ENCODE measurements around the gene DNAJA3.

DNAJA3 gene

DNA sequence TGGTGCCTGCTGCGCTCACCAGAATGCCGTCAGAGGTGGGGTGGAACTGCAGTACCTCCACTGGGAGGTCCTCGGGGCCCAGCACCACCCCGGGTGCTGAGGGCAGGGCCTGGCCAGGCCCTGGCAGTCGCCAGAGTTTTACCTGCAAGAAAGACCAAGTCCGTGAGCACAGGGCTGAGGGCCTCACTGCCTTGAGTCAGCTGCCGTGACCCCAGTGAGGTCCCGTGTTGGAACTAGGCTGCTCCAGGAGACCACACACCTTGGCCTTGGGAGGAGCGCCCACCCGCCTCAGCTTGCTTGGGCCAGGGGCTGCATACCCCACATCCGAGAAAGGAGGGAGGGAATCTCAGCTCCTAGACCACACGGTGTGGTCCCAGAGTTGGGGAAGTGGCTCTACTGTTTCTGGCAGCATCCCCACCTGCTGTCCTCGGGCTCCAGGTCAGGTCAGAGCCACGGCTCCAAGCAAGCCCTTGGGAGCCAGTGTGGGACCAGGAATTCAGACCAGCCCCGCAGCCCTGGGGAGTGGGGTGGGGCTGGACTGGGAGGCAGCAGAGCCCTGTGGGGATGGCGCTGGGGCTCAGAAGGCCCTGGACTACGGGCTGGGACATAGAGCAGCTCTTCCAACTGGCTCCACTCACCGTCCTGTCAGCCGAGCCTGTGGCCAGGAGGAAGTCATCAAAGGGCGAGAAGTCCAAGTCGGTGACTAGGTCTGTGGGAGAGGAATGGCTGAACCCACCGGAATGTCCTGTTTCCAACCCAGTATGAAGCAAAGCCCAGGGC, 17.9 kb upstream of the DNAJA3 start:
- no peak for DNase-seq

DNA sequence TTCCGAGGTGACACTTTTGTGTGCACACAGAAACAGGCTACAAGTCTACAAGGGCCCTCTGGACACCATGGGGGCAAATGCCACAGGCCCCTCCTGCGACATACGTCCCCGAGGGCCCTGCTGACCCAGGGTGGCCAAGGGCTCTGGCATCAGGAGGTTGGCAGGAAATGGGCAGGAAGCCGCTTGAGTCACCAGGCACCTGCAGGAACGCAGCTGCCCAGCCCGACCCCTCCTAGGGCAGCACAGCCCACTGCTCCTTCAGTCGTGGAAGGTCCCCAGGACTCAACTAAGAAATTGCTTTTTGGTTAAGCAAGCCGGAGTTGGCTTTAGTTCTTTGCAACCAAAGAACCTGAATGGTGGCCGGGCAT, 17.4 kb upstream of the DNAJA3 start:
- no peak for DNase-seq

DNA sequence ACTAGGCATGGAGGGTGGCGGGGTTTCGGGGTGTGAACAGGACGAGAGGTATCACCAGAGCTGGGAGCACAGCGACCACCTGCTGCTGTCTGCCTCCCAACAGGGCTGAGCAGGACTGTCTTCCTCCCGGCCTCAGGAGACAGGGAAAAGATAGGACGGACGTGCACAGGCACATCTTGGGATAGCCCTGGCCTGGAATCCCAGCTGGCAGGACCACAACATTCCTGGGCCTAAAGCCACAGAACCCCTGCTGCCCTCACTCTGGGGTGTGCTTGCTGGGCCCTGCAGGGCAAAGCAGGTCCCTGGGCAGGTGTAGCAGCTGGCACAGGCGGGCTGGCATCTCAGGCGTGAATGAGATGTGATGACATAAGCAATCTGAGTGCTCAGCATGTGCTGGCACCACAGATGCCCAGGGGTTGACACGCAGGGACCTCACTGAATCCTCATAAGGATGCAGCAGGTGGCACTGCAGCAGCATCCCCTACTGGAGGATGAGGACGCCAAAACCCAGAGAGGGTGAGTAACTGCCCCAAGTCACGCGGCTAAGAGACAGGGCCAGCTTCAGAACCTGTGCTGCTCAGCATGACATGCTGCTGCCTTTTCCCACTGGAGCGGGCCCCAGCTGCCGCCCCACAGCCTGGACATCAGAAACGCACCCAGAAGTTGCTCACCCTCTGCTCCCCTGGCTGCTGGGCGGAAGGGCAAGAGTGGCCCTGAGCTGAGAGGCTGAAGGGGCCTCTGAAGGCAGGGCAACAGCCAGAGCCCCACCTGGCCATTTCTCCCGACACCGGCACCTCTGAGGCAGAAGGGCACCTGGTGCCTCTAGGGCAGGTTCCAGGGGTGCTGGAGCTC, 16.4 kb upstream of the DNAJA3 start:
- DNase-seq, result no peak

DNA sequence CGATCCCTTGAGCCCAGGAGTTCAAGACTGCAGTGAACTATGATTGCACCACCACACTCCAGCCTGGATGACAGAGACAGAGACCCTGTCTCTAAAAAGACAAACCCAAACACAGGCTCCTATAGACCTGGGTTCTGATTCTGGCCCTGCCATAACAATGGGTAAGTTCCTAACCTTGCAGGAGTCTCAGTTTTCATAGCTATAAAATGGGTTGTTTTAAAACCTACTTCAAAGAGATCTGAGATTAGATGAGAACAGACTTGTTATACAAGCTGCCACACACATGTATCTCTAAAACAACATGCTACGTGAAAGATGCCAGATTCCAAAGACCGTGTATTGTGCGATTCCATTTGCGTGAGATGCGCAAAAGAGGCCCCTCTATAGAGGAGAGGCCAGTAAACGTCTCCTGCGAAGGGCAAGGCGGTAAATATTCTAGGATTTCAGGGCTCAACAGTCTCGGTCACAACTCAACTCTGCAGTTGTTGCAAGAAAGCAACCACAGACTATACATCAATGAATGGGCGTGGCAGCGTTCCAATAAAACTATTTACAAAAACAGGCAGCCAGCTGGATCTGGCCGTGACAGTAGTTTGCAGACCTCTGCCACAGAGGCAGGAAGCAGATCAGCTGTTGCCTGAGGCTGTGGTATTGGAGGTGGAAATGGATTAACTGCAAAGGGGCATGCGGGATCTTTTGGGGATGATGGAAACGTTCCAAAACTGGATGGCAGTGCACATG, 15.2 kb upstream of the DNAJA3 start:
- no peak for DNase-seq

DNA sequence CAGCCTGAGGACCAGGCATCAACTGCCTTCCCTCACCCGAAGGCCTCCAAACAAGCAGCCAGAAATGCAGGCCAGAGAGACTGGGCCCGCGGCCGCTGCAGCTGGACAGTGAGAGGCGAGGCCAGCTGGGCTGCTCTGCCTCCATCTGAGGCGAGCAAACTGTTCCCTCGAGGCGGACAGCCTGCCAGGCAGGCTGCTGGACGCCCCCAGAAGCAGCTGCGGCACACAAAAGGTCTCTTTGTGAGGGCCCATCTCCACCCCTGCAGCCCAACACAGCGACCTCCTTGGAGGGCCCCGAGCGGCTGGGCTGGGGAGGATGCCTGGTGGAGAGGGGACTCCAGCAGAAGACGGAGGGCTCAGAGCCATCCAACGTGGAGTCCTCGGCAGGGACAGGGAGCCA, 14.0 kb upstream of the DNAJA3 start:
- no peak for DNase-seq

DNA sequence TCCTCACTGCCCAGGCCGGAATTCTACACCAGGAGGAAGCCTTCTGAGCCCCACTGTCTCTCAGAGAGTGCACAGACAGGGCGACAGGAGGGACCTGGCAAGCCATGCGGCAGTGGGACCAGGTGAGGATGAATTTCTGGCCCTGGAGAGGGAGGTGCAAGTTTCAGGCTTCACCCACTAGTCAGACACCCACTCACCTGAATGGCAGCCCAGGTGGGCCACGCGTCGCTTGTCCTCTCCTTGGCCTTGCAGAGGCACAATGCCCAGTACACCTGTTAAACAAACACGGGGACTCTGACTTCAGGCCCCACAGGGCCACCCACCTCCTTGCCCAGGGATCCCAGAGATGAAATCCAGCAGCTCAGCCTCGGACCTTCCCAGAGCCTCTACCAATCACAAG, 13.5 kb upstream of the DNAJA3 start:
- no peak for DNase-seq

DNA sequence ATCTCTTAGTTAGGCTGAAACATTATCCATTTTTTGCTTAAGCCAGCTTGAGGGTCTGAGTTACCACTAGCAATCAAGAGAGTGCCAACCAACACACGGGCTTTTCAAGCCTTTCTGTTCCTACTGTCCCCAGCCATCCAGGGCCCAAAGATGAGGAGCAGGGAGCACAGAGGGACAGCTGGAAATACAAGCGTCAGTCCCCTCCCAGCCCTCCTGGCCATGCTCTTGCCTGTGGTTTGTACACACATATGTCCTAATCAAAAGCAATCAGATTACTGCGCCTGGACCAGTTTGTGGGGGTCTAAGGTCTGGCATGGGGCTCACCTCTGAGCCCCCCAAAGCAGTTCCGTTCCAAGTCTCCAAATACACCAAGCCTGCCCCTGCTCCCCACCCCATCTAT, 12.8 kb upstream of the DNAJA3 start:
- no peak for DNase-seq

DNA sequence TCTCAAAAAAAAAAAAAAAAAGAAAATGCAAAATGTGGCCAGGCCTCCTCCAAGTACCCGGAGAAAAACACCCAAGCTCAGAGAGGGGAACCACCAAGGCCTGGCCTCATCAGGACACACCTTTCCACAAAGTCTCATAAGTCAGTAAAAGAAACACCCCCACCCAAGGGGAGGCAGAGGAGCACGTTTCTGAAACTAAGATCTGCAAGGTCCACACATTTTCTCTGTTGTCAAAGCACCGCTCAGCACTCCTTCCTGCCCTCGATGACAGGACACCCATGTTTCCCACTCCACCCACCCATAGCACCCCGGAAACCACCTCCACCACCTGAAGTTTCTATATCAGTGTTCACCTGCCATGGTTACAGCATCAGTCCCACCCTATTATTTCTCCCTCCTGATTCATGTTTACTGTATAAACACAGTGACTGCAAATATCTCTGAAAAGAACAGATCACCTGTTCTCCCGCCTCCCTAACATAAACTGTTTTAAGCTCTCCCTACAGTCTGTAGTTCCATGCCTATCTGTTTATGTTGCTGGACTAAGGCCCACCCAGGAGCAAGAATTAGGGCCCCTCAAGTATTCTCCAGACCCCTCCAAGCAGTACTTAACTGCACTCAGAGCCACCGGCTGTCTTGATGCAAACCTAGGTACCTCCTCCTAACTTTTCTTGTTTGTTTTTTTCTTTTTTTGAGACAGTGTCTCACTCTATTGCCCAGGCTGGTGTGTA, 11.3 kb upstream of the DNAJA3 start:
- DNase-seq, result no peak

DNA sequence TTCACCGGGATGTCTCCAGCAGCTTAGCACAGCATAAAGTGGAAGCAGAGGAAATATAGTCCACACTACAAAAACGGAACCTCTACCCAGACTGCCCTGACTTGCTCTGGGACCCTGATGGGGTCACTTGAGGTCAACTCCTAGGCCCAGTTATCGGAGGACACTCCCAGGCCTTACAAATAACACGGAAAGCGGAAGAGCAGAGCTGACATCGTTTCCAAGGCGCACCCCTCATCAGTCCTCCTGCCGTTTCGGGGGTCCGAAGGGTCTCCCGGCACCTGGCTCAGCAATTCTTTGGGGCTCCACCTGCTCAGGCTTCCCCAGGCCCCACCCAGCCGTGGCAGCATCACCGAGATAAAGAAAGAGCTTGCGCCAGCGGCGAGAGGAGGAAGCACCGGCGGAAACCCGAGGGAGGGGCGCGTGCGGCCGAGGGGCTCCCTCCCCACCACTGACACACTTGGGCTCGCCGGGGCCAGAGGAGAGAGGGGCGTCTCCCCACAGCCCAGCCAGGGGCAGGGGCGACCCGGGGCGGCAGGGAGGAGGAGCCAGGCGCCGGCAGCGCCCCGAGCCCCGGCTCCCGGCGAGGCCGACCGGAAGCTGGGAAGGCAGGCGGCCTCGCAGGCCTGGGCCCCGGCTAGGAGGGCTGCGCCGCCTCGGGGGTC, 10.0 kb upstream of the DNAJA3 start:
- DNase-seq, result no peak

DNA sequence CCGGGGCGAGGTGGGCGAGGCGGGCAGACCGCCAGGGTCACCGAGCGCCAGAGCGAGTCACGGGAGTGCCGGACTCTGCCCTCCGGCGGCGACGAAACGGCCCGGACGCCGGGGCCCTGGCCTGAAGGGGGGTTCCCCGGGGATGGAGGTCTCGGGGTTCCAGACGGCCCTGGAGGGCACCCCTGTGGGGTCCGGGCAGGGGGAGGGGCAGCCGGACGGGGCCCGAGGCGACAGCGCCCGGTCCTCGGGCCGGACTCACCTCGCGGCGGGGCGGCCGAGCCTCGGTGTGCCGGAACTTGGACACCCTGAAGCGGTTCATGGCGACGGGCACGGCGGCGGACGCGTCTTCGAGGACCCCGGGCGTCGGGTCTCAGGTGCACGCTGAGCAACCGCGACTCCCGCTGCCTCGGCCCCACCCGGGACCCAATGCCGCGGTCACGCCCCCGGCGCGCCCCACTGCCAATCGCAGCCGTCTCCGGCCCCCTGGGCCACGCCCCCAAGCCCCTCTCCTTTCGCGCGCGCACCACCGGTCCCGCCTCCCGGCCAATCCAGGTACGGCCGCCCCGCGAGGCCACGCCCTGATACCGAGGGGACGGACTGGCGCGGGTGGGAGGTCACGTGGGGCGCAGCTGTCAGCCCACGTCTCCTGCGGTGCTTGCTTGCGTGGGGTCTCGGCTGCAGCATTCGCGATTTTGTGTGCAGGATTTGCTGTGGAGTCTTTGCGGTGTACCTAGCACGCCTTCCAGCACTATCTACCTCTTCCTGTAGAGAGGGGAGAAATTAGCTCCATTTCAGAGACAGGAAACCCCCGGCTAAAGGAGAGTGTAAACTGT, 9.3 kb upstream of the DNAJA3 start, which contains the start of gene CORO7:
CORO7 (minus strand) TSS at position 397 of the 833 bp plus-strand sequence; CDS start at position 319, 78 bp downstream.
- DNase-seq, result peak; percentile 51

DNA sequence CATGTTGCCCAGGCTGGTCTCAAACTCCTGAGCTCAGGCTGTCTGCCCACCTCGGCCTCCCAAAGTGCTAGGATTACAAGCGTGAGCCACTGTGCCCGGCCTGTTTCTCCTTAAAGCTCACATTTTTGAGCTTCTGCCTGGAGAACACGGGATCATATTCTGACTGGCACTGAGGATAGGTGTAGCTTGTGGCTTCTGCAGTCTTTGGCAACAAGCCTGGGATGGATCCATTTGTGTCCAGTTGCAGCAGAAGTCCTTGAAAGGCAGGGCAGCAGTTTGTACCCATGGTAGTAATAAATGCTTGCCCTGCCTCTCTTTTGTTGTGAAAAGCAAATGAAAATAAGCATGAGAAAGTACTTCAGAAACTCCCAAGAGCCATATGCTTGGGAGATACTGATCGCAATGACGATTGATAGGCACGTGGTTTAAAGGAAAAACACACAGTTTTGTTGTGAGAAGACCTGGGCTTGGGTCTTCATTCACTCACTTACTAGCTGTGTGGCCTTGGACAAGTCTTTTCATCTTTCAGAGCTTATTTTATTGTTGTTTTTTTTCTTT, 6.2 kb upstream of the DNAJA3 start:
- DNase-seq, result no peak

DNA sequence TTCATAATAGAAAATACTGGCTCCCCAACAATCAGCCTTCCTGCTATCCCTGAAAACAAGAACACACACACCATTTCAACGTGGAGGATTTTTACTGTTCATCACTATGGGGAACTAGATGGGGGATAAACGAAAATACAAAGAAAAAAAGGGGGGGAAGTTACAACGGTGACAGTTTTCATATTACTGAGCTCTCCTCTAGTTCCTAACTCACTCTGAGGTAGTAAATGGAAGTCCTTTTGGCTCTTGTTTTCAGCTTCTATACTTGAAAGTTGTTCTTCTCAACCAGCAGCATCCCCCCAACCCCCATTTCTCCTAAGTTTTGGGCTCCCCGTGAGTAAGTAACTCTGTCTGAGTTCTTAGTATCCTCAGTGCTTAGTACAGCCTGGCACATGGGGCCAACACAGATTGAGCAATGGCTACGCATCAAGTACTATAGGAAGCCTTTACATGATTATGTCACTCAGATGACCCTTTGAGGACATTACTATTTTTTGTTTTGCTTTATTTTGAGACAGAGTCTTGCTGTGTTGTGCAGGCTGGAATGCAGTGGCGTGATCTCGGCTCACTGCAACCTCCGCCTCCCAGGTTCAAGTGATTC, 5.1 kb upstream of the DNAJA3 start:
- DNase-seq, result no peak

DNA sequence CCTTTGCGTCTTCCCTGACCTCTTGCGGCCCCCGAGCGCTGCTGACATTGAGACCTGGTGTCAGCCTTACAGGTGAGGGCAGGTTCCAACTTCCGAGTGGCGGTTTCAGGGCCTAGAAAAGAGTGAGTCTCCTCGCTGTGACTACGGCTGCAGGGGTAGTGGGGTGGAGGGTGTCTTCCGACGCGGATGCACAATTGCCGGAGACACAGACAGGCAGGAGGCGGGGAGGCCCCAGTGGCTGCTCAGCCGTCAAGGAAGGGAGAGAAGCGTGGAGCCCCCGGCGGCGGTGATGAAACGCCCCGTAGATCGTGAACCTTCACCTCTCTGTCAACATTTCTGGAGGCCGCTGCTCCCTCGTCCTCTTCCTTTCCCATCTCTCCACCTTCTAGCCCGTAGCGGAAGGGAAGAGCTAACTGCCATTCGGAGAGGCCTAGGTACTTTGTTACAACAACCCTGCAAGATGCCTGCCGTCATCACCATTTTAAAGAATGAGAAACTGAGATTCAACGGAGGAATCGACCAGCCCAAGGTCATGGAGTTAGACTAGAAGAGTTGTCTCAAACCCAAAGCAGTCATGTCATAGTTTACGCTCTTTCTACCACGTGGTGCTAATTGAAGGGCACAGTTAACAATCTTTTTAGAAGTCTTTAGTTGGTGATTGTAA, 485 bp downstream of the DNAJA3 start:
- no peak for DNase-seq

DNA sequence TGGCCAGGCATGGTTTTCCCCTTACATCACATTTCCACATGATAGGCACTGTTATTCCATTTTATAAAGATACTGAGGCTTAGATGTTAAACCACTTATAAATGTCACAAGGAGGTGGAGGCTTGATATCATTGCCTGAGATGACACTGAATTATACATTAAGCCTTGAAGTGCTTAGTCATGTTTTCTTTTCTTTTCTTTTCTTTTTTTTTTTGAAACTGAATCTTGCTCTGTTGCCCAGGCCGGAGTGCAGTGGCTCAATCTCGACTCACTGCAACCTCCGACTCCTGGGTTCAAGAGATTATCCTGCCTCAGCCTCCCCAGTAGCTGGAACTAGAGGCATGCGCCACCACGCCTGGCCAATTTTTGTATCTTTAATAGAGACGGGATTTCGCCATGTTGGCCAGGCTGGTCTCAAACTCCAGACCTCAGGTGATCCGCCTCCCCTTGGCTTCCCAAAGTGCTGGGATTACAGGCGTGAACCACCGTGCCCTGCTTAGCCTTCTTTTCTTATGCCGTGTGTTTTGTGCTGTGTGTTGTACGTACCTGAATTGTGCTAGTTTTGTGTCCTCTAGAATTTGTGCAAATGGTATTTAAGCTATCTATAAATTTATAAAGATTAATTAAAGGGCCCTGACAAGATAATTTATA, 1.2 kb downstream of the DNAJA3 start:
- DNase-seq, result no peak

DNA sequence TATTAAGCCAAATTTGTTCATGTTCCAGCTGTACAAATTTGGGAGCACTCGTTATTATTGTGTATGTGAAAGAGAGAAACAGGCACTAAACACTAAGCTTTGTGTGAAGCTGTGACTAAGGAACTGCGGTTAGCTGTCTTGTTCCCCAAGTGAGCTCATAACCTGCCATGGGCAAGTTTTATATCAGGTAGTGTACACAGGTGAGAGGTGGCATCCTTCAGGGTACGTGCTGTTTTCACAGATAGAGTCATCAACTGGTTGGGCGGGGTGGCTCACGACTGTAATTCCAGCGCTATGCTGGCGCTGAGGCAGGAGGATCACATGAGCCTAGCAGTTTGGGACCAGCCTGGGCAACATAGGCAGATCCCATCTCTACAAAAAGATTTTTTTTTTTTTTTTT, 2.8 kb downstream of the DNAJA3 start:
- no peak for DNase-seq

DNA sequence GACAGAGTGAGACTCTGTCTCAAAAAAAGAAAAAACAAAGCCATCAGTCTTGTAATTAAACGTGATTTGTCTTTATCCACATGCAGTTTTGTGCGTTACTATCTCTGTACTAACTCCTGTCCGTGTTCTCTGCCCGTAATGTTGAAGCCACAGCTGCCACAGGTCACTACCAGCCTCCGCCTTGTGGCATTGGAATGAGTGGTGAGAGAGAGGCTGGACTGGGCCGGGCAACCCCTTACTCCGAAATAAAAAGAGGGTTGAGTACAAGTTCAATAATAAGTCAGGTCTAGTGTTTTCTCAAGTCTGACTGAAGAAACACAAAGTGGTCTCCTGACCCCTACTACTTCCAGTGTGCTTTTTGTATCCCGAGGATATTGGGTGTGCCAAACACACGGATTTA, 5.4 kb downstream of the DNAJA3 start:
- DNase-seq, result no peak

DNA sequence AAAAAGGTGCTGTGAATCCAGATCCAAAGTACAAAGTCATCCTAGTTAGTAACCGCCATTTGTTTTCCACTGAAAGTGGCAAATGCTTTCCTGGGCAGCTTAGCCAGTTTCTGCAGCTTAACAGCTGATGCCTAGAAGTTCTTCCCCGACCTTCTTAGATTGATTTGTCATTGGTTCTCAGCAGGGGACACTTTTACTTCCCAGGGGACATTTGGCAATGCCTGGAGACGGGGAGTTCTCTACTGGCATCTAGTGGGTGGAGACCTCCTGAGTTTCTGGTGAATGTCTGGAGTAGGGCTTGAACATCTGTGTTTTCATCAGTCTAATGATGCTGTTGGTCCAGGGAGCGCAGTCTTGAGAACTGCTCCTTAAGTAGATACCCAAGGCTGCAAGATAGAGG, 7.6 kb downstream of the DNAJA3 start:
- no peak for DNase-seq

DNA sequence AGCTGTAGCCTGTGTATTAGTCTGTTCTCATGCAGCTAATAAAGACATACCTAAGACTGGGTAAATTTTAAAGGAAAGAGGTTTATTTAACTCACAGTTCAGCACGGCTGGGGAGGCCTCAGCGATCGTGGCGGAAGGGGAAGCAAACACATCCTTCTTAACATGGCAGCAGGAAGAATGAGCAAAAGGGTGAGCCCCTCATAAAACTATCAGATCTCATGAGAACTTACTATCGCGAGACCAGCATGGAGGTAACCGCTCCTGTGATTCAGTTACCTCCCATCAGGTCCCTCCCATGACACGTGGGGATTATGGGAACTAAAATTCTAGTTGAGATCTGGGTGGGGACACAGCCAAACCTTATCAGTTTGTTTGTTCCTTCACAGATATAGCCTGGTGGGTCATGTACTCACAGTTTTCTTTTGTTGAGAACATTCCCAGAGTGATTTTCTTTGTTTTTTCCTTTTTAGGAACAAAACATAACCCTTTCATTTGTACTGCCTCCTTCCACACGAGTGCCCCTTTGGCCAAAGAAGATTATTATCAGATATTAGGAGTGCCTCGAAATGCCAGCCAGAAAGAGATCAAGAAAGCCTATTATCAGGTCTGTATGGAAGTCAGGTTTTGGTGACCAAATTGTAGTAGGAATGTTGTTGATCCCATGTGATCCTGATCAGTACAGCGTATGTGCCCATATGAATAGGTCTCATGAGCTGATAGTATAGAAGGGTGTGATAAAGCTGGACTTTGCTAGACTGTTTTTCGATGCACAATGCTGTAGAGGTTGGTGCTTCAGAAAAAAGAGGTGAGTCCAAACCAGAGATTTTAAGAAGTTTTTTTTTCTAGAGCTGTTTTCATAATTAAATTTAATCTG, 8.5 kb downstream of the DNAJA3 start:
- no peak for DNase-seq
